Fibroblast of upper back skin (primary cell): ENCODE measurements around the gene UBE2D4.
"Not testable (repeated sequence)": the region's sequence is repeated elsewhere in the genome, so short reads cannot be mapped to it uniquely, and the experiment has no call there.

Experiments
- DNase-seq: peaks from one replicate; pipeline ENCODE4 v3.0.0-alpha.2; 2013

The UBE2D4 gene

GRCh38 chr7:43969586-43969985, 43.4 kb downstream of the UBE2D4 start:
- not testable (repeated sequence) for DNase-seq

- not testable (repeated sequence) for DNase-seq
Observed at GRCh38 chr7:43970698-43971097, 44.5 kb downstream of the UBE2D4 start.

GRCh38 chr7:43974033-43974573, 47.9 kb downstream of the UBE2D4 start:
- not testable (repeated sequence) for DNase-seq

- DNase-seq = not testable (repeated sequence)
Observed at GRCh38 chr7:43974725-43975482, 48.7 kb downstream of the UBE2D4 start.

- DNase-seq = no peak
Observed at GRCh38 chr7:43977525-43977924, 51.3 kb downstream of the UBE2D4 start.

- DNase-seq = not testable (repeated sequence)
Observed at GRCh38 chr7:43978102-43978501, 51.9 kb downstream of the UBE2D4 start.

GRCh38 chr7:43982848-43983247, 56.6 kb downstream of the UBE2D4 start:
- DNase-seq = not testable (repeated sequence)

GRCh38 chr7:43983736-43984135, 57.5 kb downstream of the UBE2D4 start:
- DNase-seq = not testable (repeated sequence)

- DNase-seq = peak; percentile 62
Observed at GRCh38 chr7:43985904-43986864, 59.9 kb downstream of the UBE2D4 start.

- not testable (repeated sequence) for DNase-seq
Observed at GRCh38 chr7:43987476-43987875, 61.2 kb downstream of the UBE2D4 start.

- not testable (repeated sequence) for DNase-seq
Observed at GRCh38 chr7:43990011-43990585, 63.9 kb downstream of the UBE2D4 start.

GRCh38 chr7:43990829-43991228, 64.6 kb downstream of the UBE2D4 start:
- not testable (repeated sequence) for DNase-seq

- DNase-seq = peak; percentile 51
Observed at GRCh38 chr7:43992896-43993295, 66.7 kb downstream of the UBE2D4 start.

GRCh38 chr7:43994681-43995080, 68.4 kb downstream of the UBE2D4 start:
- DNase-seq = not testable (repeated sequence)

GRCh38 chr7:43997532-43997931, 71.3 kb downstream of the UBE2D4 start, which contains the start of gene SPDYE1:
SPDYE1 (plus strand) TSS chr7:43997897; CDS start chr7:43999950, 2,053 bp downstream.
- DNase-seq = not testable (repeated sequence)
